ENCODE data around the gene HOXD11.

HOXD11 gene

DNA sequence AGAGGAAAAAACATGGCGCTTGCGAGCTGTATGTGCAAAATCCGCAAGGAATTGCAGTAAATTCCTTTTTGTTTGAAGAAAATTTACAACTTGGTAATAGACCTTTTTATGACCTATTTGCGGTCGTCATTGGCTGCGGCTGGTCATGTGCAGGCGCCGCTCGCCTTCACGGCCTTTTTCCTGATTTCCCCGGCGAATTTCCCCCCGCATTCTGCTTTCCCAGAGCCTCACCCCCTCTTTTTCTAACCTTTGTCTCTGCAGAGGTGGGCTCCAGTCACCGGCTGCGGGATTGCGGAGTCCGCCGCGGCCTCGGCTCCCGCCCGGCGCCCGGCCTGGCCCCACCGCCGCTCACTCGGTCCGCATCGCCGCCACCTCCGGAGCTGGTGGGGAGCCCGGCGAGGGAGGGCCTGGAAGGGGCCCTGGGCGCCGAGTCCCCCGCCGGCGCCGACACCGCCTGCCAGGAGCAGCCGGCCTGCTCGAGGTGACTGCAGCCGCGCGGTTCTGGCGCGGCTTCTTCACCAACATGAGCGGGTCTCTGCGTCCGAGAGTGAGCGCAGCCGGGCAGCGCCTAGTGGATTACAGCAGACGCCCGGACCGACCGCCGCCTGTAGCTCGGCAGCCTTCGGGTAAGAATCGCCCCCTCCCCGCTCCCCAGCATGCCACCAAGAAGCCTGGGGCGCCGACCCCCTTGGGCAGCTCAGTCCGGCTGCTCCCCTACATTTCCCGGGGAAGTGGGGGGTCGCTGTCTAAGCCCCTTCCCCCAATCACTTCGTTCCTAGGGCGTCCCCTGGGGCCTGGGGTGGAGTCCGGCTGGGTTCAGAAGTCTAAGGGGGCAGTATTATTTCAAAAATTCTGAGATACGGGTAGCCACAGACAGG lies 29.5 kb downstream of the HOXD11 start:
- no peak for DNase-seq

GRCh38 chr2:176137252-176137580 lies 30.1 kb downstream of the HOXD11 start:
- DNase-seq = no peak

DNA sequence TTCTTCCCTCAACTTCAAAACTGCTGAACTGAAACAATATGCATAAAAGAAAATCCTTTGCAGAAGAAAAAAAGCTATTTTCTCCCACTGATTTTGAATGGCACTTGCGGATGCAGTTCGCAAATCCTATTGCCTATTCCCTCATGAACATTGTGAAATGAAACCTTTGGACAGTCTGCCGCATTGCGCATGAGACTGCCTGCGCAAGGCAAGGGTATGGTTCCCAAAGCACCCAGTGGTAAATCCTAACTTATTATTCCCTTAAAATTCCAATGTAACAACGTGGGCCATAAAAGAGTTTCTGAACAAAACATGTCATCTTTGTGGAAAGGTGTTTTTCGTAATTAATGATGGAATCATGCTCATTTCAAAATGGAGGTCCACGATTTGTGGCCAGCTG lies 30.8 kb downstream of the HOXD11 start:
- DNase-seq = no peak

- DNase-seq = peak; percentile 60
Measured at GRCh38 chr2:176138526-176138922, 31.4 kb downstream of the HOXD11 start.

DNA sequence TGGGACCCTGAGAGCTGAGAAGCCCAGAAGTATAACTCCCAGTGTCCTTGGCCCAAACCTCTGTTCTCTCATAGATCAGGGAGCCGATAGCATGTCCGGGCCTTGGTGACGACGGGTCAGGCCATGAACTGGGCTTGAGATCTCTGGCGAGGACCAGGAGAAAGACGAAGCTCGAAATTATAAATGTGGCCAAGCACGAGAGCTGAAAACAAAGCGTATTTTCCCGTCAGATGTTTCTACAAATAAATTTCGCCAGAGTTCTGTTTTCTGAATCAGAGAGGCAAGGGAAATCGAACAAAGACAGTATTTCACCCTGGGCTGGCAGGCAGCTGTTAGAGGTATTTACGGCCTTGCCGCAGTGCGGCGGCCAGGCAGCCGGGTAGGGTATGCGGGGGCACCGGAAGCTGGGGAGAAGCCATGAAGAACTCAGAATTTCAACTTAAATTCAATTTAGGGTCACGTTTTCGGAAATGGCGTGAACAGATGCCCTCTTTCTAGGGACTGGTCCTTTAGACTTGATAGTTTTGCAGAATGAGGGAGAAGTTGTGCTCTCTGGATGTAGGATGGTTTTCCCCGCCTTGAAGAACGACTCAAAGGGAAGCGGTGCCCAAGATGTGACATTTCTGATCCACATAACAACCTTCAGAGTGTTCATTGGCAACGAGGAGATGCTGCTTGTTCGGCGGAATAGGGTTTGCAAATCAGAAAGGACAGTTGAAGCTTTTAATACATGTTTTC lies 32.0 kb downstream of the HOXD11 start:
- DNase-seq = peak; percentile 58

- peak; percentile 29 for DNase-seq
Measured at GRCh38 chr2:176139661-176140512, 32.8 kb downstream of the HOXD11 start.

DNA sequence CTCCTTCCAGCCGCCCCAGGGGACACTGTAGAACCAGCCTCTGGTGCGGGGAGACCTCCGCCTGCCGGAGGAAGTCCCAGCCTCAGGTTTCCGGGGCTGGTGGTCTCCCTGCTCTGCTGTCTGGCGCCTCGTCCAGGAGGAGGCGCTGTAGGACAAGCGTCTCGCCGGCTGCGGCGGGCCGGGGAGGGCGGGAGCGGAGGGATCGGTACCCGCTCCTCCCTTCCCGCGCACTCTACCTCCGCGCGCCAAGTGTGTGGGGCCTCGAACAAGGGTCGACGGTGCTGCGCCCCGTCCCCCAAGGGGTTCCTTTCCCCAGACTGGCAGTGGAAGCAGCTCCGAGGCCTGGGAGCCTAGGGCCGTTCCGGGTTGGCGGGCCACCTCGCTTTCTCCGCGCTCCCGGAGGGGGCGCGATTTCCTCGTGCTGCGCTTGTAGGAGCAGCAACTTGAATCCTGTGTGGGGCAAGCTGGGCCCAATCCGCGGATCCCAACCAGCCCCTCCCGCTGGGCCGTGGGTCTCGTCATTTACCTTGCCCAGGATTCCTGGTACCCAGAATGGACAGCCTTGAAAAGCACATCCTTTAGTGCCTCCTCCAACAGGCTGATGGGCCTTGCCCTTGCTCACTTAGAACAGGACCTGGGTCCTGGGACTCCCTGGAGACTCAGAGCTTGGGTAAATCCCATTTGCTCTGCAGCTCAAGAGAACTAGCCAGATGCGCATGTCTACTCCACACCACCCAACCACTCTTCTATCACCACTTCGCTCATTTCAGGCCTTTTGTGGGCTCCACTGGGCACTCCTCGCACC lies 33.6 kb downstream of the HOXD11 start:
- peak; percentile 60 for DNase-seq

DNA sequence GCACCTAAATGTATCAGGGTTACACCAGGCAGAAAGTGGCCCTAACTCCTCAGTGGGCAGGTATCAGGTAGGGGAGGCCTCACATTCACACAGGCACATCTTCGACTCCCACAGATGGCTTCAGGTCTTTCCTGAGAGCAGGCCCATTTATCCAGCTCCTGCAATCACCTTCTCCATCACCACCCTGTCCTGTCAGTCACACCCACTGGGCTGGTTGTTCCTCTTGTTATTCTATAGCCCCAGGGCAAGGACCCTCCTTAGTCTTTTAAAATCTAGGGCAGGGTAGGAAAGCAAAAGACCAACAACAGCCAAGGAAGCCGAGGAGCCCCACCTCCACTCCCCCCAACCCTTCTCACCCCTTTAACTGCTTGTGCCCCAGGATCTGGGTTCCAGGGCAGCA lies 35.2 kb downstream of the HOXD11 start:
- DNase-seq = no peak

- no peak for DNase-seq
Measured at GRCh38 chr2:176145085-176145969, 38.2 kb downstream of the HOXD11 start.

- no peak for DNase-seq
Measured at GRCh38 chr2:176146101-176146500, 39.0 kb downstream of the HOXD11 start.

- no peak for DNase-seq
Measured at GRCh38 chr2:176146645-176147044, 39.6 kb downstream of the HOXD11 start.

GRCh38 chr2:176147210-176147799 lies 40.2 kb downstream of the HOXD11 start:
- DNase-seq = no peak

GRCh38 chr2:176147800-176148496 lies 40.9 kb downstream of the HOXD11 start:
- DNase-seq = peak; percentile 43

DNA sequence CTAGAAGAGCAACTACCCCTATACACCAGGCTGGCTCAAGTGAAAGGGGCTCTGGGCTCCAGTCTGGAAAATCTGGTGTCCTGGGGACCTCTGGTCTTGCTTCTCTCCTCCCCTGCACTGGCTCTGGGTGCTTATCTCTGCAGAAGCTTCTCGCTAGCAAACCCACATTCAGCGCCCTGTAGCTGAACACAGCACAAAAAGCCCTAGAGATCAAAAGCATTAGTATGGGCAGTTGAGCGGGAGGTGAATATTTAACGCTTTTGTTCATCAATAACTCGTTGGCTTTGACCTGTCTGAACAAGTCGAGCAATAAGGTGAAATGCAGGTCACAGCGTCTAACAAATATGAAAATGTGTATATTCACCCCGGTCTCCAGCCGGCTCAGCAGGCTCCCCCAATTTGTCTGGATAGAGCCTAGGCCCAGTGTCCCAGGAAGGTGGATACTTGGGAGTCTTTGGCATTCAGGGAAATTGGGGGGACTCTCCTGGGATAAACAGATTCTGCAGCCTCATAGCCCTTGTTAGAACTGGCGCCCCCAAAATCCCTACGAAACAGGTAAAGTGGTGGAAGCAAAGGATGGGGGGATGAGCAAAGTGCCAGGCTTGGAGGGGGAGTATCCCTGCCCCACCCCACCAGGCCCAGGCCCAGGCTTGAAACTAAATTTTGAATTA lies 41.8 kb downstream of the HOXD11 start:
- no peak for DNase-seq

DNA sequence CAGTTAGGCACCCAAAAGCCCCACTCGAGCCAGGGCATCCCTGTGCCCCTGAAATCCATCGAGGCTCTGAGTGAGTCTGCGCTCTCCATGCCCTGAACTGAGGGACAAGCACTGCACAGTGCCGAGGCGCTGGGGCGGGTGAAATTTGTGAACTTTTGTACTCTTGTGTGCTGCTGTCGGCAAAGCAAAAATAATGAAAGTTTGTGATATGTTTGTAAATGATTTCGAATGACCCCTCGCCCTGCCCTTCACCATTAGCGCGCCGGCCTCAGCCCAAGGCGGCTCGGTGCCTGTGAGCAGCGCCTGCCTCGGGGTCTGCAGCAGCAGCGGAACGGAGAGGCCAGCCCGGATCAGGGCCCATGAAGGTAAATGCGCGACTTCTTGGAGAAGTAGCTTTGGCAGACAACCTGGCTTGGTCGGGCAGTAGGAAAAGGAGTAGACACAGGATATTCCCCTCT lies 42.4 kb downstream of the HOXD11 start:
- DNase-seq = no peak

GRCh38 chr2:176149939-176150583 lies 43.0 kb downstream of the HOXD11 start:
- DNase-seq = no peak

DNA sequence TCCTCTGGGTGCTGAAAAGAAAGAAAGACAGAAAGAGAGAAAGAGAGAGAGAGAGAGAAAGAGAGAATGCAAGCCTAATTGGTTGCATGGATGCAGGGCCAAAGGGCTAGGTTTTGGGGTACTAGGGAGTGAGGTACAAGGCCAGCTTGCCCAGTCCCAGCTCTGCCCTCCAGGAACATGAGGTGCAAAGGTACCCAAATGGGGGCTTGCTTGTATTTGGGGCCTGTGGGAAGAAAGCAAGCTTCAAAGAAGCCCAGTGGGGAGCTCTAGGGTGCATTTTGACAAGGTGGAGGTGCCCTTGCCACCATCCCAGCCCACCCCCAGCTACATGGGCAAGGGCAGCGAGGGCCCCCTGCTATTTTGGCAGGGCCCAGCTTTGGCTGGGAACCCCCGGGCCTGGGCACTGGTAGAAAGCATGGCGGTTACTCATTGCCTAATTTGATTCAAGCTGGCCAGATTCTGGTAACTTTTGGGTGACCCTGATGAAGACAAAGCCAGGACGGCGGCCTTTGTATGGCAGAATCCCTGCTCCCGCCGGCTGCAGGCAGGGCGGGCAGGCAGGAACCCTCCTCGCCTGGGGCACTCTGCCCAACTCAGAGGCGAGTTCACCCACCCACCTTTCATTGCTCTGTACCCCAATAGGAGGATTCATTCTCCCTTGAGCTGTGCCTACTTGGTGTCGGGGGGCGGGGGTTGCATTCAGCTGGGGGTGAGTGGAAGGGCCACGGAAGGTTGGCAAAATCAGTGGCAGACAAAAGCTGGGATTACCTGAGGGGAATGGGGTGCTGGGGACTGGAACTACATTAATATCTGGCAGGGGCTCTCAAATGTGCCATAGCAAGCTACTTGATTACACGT lies 43.7 kb downstream of the HOXD11 start:
- DNase-seq = no peak

Data from kidney glomerular epithelial cell (primary cell).